Measurements from ENCODE around the gene DOK3. TPM values are rescaled to one million over a fixed set of nuclear protein-coding genes. Genes with fewer than 3 reads are reported as not detected.
A peak's percentile ranks its signal among the peaks of the same experiment; 100 is the strongest.
"Not testable (repeated sequence)": the region's sequence is repeated elsewhere in the genome, so short reads cannot be mapped to it uniquely, and the experiment has no call there.

The DOK3 gene
- total RNA-seq, 1 donor from 2014 or later, result 16.3 TPM

GRCh38 chr5:177486256-177486655 lies 23.4 kb downstream of the DOK3 start:
- H3K9me3 Mint-ChIP-seq (ENCODE audit: unreplicated experiment), result no peaks in the 10 kb centered on the region
- Histone ChIP-seq H3K79me2 (ENCODE audit: insufficient read depth, low read length) (peaks cover 64% of the 10 kb centered on the region), H3K9ac (ENCODE audit: low read length) (no peak overlapping the region), H3K36me3 (ENCODE audit: insufficient read depth, low read length) (peaks cover 42% of the 10 kb centered on the region), H3K4me3 (ENCODE audit: insufficient read depth, low read depth, low read length) (no peak overlapping the region), H3K4me2 (ENCODE audit: low read length) (no peak overlapping the region), H2AFZ (ENCODE audit: low read depth, low read length) (no peak overlapping the region), H4K20me1 (ENCODE audit: insufficient read depth, low read length) (peaks cover 97% of the 10 kb centered on the region), H3K4me1 (ENCODE audit: insufficient read depth, low read length) (peaks cover 57% of the 10 kb centered on the region), H3K27ac (ENCODE audit: low read depth, low read length) (no peak overlapping the region), H3K9me3 (ENCODE audit: insufficient read depth, low read depth, low read length) (no peaks in the 10 kb centered on the region), H3K27me3 (ENCODE audit: insufficient read depth, low read length) (no peaks in the 10 kb centered on the region)
- H3K27ac Mint-ChIP-seq (ENCODE audit: unreplicated experiment), result no peak overlapping the region
- DNase-seq (ENCODE audit: low read depth) (no peak), FAIRE-seq (no peak)
- no peak overlapping the region for H3K4me3 Mint-ChIP-seq (ENCODE audit: unreplicated experiment)
- H3K27me3 Mint-ChIP-seq (ENCODE audit: low read depth, unreplicated experiment), result no peaks in the 10 kb centered on the region
- no peak for TF ChIP-seq EZH2 (IDR thresholded peaks at IDR 0.05; ENCODE audit: insufficient read depth, low read length)
- TF ChIP-seq, protein P1, sequence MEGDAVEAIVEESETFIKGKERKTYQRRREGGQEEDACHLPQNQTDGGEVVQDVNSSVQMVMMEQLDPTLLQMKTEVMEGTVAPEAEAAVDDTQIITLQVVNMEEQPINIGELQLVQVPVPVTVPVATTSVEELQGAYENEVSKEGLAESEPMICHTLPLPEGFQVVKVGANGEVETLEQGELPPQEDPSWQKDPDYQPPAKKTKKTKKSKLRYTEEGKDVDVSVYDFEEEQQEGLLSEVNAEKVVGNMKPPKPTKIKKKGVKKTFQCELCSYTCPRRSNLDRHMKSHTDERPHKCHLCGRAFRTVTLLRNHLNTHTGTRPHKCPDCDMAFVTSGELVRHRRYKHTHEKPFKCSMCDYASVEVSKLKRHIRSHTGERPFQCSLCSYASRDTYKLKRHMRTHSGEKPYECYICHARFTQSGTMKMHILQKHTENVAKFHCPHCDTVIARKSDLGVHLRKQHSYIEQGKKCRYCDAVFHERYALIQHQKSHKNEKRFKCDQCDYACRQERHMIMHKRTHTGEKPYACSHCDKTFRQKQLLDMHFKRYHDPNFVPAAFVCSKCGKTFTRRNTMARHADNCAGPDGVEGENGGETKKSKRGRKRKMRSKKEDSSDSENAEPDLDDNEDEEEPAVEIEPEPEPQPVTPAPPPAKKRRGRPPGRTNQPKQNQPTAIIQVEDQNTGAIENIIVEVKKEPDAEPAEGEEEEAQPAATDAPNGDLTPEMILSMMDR (IDR thresholded peaks at IDR 0.05; ENCODE audit: insufficient read depth, low read depth, low read length), result no peak
- peaks cover 35% of the 10 kb centered on the region for H3K36me3 Mint-ChIP-seq (ENCODE audit: low read depth, unreplicated experiment)
- H3K4me1 Mint-ChIP-seq (ENCODE audit: low read depth, unreplicated experiment), result peaks cover 49% of the 10 kb centered on the region

- Mint-ChIP-seq H3K4me1 (ENCODE audit: low read depth, unreplicated experiment) (peaks cover 47% of the 10 kb centered on the region), H3K27ac (ENCODE audit: unreplicated experiment) (peak overlapping the region; percentile 84), H3K4me3 (ENCODE audit: unreplicated experiment) (peak overlapping the region; percentile 60), H3K36me3 (ENCODE audit: low read depth, unreplicated experiment) (peaks cover 35% of the 10 kb centered on the region)
- H3K9me3 Mint-ChIP-seq (ENCODE audit: unreplicated experiment); DNase-seq (ENCODE audit: low read depth); H3K9me3 ChIP-seq (ENCODE audit: insufficient read depth, low read depth, low read length); H2AFZ ChIP-seq (ENCODE audit: low read depth, low read length); H3K4me2 ChIP-seq (ENCODE audit: low read length); H3K27ac ChIP-seq (ENCODE audit: low read depth, low read length); H3K9ac ChIP-seq (ENCODE audit: low read length); H3K27me3 Mint-ChIP-seq (ENCODE audit: low read depth, unreplicated experiment); H3K27me3 ChIP-seq (ENCODE audit: insufficient read depth, low read length); FAIRE-seq; H3K4me3 ChIP-seq (ENCODE audit: insufficient read depth, low read depth, low read length): not testable (repeated sequence)
- H4K20me1 ChIP-seq (ENCODE audit: insufficient read depth, low read length), result peaks cover 93% of the 10 kb centered on the region
- peaks cover 41% of the 10 kb centered on the region for H3K36me3 ChIP-seq (ENCODE audit: insufficient read depth, low read length)
- H3K79me2 ChIP-seq (ENCODE audit: insufficient read depth, low read length), result peaks cover 59% of the 10 kb centered on the region
- peaks cover 52% of the 10 kb centered on the region for H3K4me1 ChIP-seq (ENCODE audit: insufficient read depth, low read length)
Observed at GRCh38 chr5:177485753-177486152, 23.9 kb downstream of the DOK3 start.

GRCh38 chr5:177484902-177485549 lies 24.6 kb downstream of the DOK3 start:
- TF ChIP-seq, protein P1 (IDR thresholded peaks at IDR 0.05; ENCODE audit: insufficient read depth, low read depth, low read length), result no peak
- no peak for TF ChIP-seq EZH2 (IDR thresholded peaks at IDR 0.05; ENCODE audit: insufficient read depth, low read length)
- Histone ChIP-seq H3K4me3 (ENCODE audit: insufficient read depth, low read depth, low read length) (no peak overlapping the region), H3K79me2 (ENCODE audit: insufficient read depth, low read length) (peaks cover 52% of the 10 kb centered on the region), H3K4me2 (ENCODE audit: low read length) (peak overlapping the region; percentile 13), H3K27ac (ENCODE audit: low read depth, low read length) (no peak overlapping the region), H3K4me1 (ENCODE audit: insufficient read depth, low read length) (peaks cover 49% of the 10 kb centered on the region), H4K20me1 (ENCODE audit: insufficient read depth, low read length) (peaks cover 91% of the 10 kb centered on the region), H3K9me3 (ENCODE audit: insufficient read depth, low read depth, low read length) (no peaks in the 10 kb centered on the region), H3K36me3 (ENCODE audit: insufficient read depth, low read length) (peaks cover 41% of the 10 kb centered on the region), H2AFZ (ENCODE audit: low read depth, low read length) (no peak overlapping the region), H3K27me3 (ENCODE audit: insufficient read depth, low read length) (no peaks in the 10 kb centered on the region), H3K9ac (ENCODE audit: low read length) (peak overlapping the region; percentile 10)
- peaks cover 51% of the 10 kb centered on the region for H3K4me1 Mint-ChIP-seq (ENCODE audit: low read depth, unreplicated experiment)
- no peak for FAIRE-seq
- H3K4me3 Mint-ChIP-seq (ENCODE audit: unreplicated experiment), result peak overlapping the region; percentile 60
- H3K27me3 Mint-ChIP-seq (ENCODE audit: low read depth, unreplicated experiment), result no peaks in the 10 kb centered on the region
- no peak for DNase-seq (ENCODE audit: low read depth)
- H3K9me3 Mint-ChIP-seq (ENCODE audit: unreplicated experiment), result no peaks in the 10 kb centered on the region
- peaks cover 35% of the 10 kb centered on the region for H3K36me3 Mint-ChIP-seq (ENCODE audit: low read depth, unreplicated experiment)
- H3K27ac Mint-ChIP-seq (ENCODE audit: unreplicated experiment), result peak overlapping the region; percentile 88
